Measurements from ENCODE around the gene LEMD3.

LEMD3 gene

GRCh38 chr12:65170209-65170881 lies 962 bp downstream of the LEMD3 start:
- DNase-seq (ENCODE audit: low spot score), result peak; percentile 55

- no peak for DNase-seq (ENCODE audit: low spot score)
Observed at GRCh38 chr12:65171073-65171472, 1.7 kb downstream of the LEMD3 start.

- DNase-seq (ENCODE audit: low spot score), result no peak
Observed at GRCh38 chr12:65171870-65172269, 2.5 kb downstream of the LEMD3 start.

- DNase-seq (ENCODE audit: low spot score), result no peak
Observed at GRCh38 chr12:65175385-65175784, 6.0 kb downstream of the LEMD3 start.

GRCh38 chr12:65182012-65182739 lies 12.8 kb downstream of the LEMD3 start:
- DNase-seq (ENCODE audit: low spot score), result no peak

- no peak for DNase-seq (ENCODE audit: low spot score)
Observed at GRCh38 chr12:65184176-65184857, 14.9 kb downstream of the LEMD3 start.

- no peak for DNase-seq (ENCODE audit: low spot score)
Observed at GRCh38 chr12:65184858-65185229, 15.5 kb downstream of the LEMD3 start.

- DNase-seq (ENCODE audit: low spot score), result no peak
Observed at GRCh38 chr12:65187665-65188064, 18.3 kb downstream of the LEMD3 start.

GRCh38 chr12:65188179-65188701 lies 18.9 kb downstream of the LEMD3 start:
- DNase-seq (ENCODE audit: low spot score), result no peak

GRCh38 chr12:65189028-65189718 lies 19.8 kb downstream of the LEMD3 start:
- DNase-seq (ENCODE audit: low spot score), result no peak

GRCh38 chr12:65192963-65193516 lies 23.7 kb downstream of the LEMD3 start:
- no peak for DNase-seq (ENCODE audit: low spot score)

GRCh38 chr12:65194949-65195348 lies 25.6 kb downstream of the LEMD3 start:
- DNase-seq (ENCODE audit: low spot score), result no peak

- DNase-seq (ENCODE audit: low spot score), result no peak
Observed at GRCh38 chr12:65195387-65196055, 26.1 kb downstream of the LEMD3 start.

- no peak for DNase-seq (ENCODE audit: low spot score)
Observed at GRCh38 chr12:65196762-65197567, 27.6 kb downstream of the LEMD3 start.

- DNase-seq (ENCODE audit: low spot score), result no peak
Observed at GRCh38 chr12:65199604-65200003, 30.2 kb downstream of the LEMD3 start.

GRCh38 chr12:65200007-65200665 lies 30.8 kb downstream of the LEMD3 start:
- no peak for DNase-seq (ENCODE audit: low spot score)

- DNase-seq (ENCODE audit: low spot score), result no peak
Observed at GRCh38 chr12:65203376-65203775, 34.0 kb downstream of the LEMD3 start.

- no peak for DNase-seq (ENCODE audit: low spot score)
Observed at GRCh38 chr12:65204886-65205525, 35.6 kb downstream of the LEMD3 start.

- DNase-seq (ENCODE audit: low spot score), result no peak
Observed at GRCh38 chr12:65205886-65206285, 36.5 kb downstream of the LEMD3 start.

- DNase-seq (ENCODE audit: low spot score), result no peak
Observed at GRCh38 chr12:65208125-65208524, 38.7 kb downstream of the LEMD3 start.
